Gastrocnemius medialis (tissue), 4 donors: Measurements from ENCODE around the gene MARCHF2. TPM values are rescaled to one million over a fixed set of nuclear protein-coding genes. Genes with fewer than 3 reads are reported as not detected.
A peak's percentile ranks its signal among the peaks of the same experiment; 100 is the strongest.
"Not testable (repeated sequence)": the region's sequence is repeated elsewhere in the genome, so short reads cannot be mapped to it uniquely, and the experiment has no call there.

ENCODE experiments used
- ATAC-seq, 2 donors: fragments of 150-250 bp; one replicate each; pipeline ENCODE4 v1.9.1; 2016
- DNase-seq, 2 donors: peaks; one replicate each; pipeline ENCODE4 v3.0.0-alpha.2; 2019
- H3K27ac ChIP-seq, 4 donors: fragments of 200-600 bp; sonication (generic); 1 replicate in 1 of 4; 2 replicates in 3 of 4; pipeline ENCODE4 v1.5.1; 2016 to 2018; ENCODE audit warnings: mild to moderate bottlenecking in 2 of 4, moderate library complexity in 1 of 4
- H3K27me3 ChIP-seq, 3 donors: fragments of 200-600 bp; sonication (generic) in 2 of 3; 1 replicate in 1 of 3; 2 replicates in 2 of 3; pipeline versions ENCODE4 v1.5.1 to v1.6.0; 2016 to 2019; ENCODE audit warnings: mild to moderate bottlenecking in 1 of 3, moderate library complexity in 1 of 3
- H3K36me3 ChIP-seq, 2 donors: fragments of 200-600 bp; sonication (generic) in 1 of 2; one replicate each; pipeline ENCODE4 v1.5.1; 2017 to 2018
- H3K4me1 ChIP-seq, 2 donors: fragments of 200-600 bp; sonication (generic) in 1 of 2; one replicate each; pipeline ENCODE4 v1.5.1; 2016 to 2017; ENCODE audit warnings: mild to moderate bottlenecking in 2 of 2
- H3K4me3 ChIP-seq, 4 donors: fragments of 200-600 bp; sonication (generic) in 3 of 4; 1 replicate in 1 of 4; 2 replicates in 3 of 4; pipeline ENCODE4 v1.5.1; 2016 to 2019; ENCODE audit warnings: mild to moderate bottlenecking in 2 of 4
- H3K9me3 ChIP-seq, 3 donors: fragments of 200-600 bp; sonication (generic) in 2 of 3; 1 replicate in 1 of 3; 2 replicates in 2 of 3; pipeline ENCODE4 v1.5.1; 2016 to 2019
- POLR2A ChIP-seq, 2 donors: fragments of 450-650 bp; IDR thresholded peaks; one replicate each; pipeline ENCODE4 v1.6.1; 2017; ENCODE audit warnings: antibody characterized with exemption in 2 of 2, mild to moderate bottlenecking in 2 of 2, moderate library complexity in 2 of 2
- in situ Hi-C, 4 donors: fragments of 200-750 bp; cut with MboI; loops; one replicate each; pipeline versions ENCODE4 v1.15.0 to v1.8.0; 2017; ENCODE audit warnings: low sequenced_read_pairs in 4 of 4
- intact Hi-C: fragments of 100-400 bp; cut with DNase I; formaldehyde crosslinking; loops from one replicate; pipeline ENCODE4 v1.15.1; 2023; ENCODE audit warnings: low total_unique reads
- total RNA-seq, 4 donors: library from RNA; depleted of rRNA; stranded (reverse); fragments of >200 nt; gene quantifications; one replicate each; pipeline versions ENCODE4 v1.1.0 to v1.2.3, GENCODE V29; 2016
- TF ChIP-seq, protein P1 (sequence below), 5 experiments: fragments of 450-650 bp in 3 of 5; fragments of 200-600 bp in 2 of 5; sonication (generic) in 2 of 5; IDR thresholded peaks in 4 of 5; conservative IDR thresholded peaks in 1 of 5; 1 replicate in 4 of 5; 2 replicates in 1 of 5; pipeline ENCODE4 v1.5.1; 2016 to 2019; ENCODE audit warnings: antibody characterized with exemption in 5 of 5, mild to moderate bottlenecking in 3 of 5, moderate library complexity in 3 of 5

Gene MARCHF2
- total RNA-seq, 4 donors from 2014 or later, result 173 to 183 (median 176) TPM

DNA sequence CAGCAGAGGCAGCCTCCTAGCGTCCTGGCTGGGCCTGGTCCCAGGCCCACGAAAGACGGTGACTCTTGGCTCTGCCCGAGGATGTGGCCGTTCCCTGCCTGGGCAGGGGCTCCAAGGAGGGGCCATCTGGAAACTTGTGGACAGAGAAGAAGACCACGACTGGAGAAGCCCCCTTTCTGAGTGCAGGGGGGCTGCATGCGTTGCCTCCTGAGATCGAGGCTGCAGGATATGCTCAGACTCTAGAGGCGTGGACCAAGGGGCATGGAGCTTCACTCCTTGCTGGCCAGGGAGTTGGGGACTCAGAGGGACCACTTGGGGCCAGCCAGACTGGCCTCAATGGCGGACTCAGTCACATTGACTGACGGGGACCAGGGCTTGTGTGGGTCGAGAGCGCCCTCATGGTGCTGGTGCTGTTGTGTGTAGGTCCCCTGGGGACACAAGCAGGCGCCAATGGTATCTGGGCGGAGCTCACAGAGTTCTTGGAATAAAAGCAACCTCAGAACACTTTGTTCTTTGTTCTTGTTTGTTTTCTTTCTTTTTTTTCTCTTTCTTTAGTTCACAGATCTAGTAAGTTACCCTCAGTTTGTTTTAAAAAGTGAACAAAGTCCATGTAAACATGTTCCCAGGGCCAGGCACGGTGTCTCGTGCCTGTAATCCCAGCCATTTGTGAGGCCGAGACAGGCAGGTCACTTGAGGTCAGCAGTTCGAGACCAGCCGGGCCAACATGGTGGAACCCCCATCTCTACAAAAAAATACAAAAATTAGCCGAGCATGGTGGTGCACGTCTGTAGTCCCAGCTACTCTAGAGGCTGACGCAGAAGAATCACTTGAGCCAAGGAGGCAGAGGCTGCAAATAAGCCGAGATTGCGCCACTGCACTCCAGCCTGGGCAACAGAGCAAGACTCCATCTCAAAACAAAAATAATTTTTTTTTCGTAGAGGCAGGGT, 39.0 kb upstream of the MARCHF2 start:
- H3K36me3 ChIP-seq, result peaks cover 0 to 35% of the 10 kb centered on the region in 2 donors
- TF ChIP-seq, protein P1, sequence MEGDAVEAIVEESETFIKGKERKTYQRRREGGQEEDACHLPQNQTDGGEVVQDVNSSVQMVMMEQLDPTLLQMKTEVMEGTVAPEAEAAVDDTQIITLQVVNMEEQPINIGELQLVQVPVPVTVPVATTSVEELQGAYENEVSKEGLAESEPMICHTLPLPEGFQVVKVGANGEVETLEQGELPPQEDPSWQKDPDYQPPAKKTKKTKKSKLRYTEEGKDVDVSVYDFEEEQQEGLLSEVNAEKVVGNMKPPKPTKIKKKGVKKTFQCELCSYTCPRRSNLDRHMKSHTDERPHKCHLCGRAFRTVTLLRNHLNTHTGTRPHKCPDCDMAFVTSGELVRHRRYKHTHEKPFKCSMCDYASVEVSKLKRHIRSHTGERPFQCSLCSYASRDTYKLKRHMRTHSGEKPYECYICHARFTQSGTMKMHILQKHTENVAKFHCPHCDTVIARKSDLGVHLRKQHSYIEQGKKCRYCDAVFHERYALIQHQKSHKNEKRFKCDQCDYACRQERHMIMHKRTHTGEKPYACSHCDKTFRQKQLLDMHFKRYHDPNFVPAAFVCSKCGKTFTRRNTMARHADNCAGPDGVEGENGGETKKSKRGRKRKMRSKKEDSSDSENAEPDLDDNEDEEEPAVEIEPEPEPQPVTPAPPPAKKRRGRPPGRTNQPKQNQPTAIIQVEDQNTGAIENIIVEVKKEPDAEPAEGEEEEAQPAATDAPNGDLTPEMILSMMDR (IDR thresholded peaks at IDR 0.05 in 4 of 5, conservative IDR thresholded peaks at IDR 0.05 in 1 of 5), result no peak
- TF ChIP-seq POLR2A (IDR thresholded peaks at IDR 0.05), result no peak
- H3K4me3 ChIP-seq, result no peak overlapping the region
- H3K27ac ChIP-seq, result peak overlapping the region; percentile 7 to 78 (median 56)
- ATAC-seq (peak; percentile 67 to 85), DNase-seq (peak; percentile 50 to 66)
- H3K27me3 ChIP-seq, result no peaks in the 10 kb centered on the region
- peaks cover 0 to 4% of the 10 kb centered on the region in 2 donors for H3K4me1 ChIP-seq
- in situ Hi-C loops, result no loop called here
- intact Hi-C loops, result no loop called here
- no peaks in the 10 kb centered on the region for H3K9me3 ChIP-seq

DNA sequence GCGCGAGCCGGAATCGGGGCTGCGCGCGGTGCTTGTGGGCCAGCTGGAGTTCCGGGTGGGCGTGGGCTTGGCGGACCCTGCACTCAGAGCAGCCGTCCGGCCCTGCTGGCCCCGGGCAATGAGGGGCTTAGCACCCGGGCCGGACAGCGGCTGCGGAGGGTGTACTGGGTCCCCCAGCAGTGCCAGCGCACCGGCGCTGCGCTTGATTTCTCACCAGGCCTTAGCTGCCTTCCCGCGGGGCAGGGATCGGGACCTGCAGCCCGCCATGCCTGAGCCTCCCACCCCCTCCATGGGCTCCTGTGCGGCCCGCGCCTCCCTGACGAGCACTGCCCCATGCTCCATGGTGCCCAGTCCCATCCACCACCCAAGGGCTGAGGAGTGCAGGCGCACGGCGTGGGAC, 37.3 kb upstream of the MARCHF2 start:
- H3K27me3 ChIP-seq, intact Hi-C loops, ATAC-seq, H3K4me1 ChIP-seq, H3K9me3 ChIP-seq, H3K27ac ChIP-seq, DNase-seq, in situ Hi-C loops, H3K4me3 ChIP-seq: not testable (repeated sequence)
- H3K36me3 ChIP-seq, result peaks cover 0 to 27% of the 10 kb centered on the region in 2 donors

DNA sequence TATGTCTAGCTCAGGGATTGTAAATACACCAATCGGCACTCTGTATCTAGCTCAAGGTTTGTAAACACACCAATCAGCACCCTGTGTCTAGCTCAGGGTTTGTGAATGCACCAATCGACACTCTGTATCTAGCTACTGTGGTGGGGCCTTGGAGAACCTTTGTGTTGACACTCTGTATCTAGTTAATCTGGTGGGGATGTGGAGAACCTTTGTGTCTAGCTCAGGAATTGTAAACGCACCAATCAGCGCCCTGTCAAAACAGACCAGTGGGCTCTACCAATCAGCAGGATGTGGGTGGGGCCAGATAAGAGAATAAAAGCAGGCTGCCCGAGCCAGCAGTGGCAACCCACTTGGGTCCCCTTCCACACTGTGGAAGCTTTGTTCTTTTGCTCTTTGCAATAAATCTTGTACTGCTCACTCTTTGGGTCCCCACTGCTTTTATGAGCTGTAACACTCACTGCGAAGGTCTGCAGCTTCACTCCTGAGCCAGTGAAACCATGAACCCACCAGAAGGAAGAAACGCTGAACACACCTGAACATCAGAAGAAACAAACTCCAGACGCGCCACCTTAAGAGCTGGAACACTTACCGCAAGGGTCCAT, 36.6 kb upstream of the MARCHF2 start:
- intact Hi-C loops, H3K4me3 ChIP-seq, H3K27me3 ChIP-seq, H3K4me1 ChIP-seq, DNase-seq, H3K9me3 ChIP-seq, in situ Hi-C loops, ATAC-seq, H3K27ac ChIP-seq: not testable (repeated sequence)
- peaks cover 0 to 25% of the 10 kb centered on the region in 2 donors for H3K36me3 ChIP-seq

DNA sequence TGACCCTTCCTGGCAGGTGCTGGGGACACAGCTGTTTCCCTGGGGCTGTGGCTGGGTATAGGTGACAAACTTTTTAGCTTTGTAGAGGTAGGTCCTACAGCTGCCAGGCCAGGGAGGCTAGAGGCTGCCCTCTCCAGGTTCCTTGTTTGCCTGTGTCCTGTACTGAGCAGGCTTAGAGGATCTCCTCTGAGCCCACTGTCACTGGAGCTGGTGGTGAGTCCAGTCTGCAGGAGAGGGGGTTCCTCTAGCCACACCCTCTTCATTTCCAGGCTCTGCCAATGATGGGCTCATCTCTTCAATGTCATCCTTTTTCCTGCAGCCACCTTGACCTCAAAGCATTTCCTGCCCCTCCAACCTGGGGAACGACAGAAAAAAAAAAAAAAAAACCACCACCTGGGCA, 35.5 kb upstream of the MARCHF2 start:
- ATAC-seq (no peak), DNase-seq (no peak)
- in situ Hi-C loops, result no loop called here
- H3K9me3 ChIP-seq, result no peaks in the 10 kb centered on the region
- intact Hi-C loops, result no loop called here
- peaks cover 7% of the 10 kb centered on the region in 2 donors for H3K4me1 ChIP-seq
- no peak overlapping the region for H3K4me3 ChIP-seq
- no peaks in the 10 kb centered on the region for H3K27me3 ChIP-seq
- H3K36me3 ChIP-seq, result peaks cover 0 to 20% of the 10 kb centered on the region in 2 donors
- no peak overlapping the region for H3K27ac ChIP-seq
- TF ChIP-seq, protein P1 (IDR thresholded peaks at IDR 0.05 in 4 of 5, conservative IDR thresholded peaks at IDR 0.05 in 1 of 5), result no peak
- TF ChIP-seq POLR2A (IDR thresholded peaks at IDR 0.05), result no peak

DNA sequence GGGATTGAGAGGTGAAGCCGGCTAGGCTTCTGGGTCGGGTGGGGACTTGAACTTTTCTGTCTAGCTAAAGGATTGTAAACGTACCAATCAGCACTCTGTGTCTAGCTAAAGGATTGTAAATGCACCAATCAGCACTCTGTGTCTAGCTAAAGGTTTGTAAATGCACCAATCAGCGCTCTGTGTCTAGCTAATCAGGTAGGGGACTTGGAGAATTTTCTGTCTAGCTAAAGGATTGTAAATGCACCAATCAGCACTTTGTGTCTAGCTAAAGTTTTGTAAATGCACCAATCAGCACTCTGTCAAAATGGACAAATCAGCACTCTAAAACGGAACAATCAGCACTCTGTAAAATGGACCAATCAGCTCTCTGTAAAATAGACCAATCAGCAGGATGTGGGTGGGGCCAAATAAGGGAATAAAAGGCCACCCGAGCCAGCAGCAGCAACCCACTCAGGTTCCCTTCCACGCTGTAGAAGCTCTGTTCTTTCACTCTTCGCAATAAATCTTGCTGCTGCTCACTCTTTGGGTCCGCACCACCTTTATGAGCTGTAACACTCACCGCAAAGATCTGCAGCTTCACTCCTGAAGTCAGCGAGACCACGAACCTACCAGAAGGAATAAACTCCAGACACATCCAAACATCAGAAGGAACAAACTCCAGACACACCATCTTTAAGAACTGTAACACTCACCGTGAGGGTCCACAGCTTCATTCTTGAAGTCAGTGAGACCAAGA, 33.8 kb upstream of the MARCHF2 start:
- in situ Hi-C loops, H3K36me3 ChIP-seq, DNase-seq, ATAC-seq, intact Hi-C loops, H3K27ac ChIP-seq, H3K27me3 ChIP-seq, H3K4me3 ChIP-seq, H3K4me1 ChIP-seq, H3K9me3 ChIP-seq: not testable (repeated sequence)

DNA sequence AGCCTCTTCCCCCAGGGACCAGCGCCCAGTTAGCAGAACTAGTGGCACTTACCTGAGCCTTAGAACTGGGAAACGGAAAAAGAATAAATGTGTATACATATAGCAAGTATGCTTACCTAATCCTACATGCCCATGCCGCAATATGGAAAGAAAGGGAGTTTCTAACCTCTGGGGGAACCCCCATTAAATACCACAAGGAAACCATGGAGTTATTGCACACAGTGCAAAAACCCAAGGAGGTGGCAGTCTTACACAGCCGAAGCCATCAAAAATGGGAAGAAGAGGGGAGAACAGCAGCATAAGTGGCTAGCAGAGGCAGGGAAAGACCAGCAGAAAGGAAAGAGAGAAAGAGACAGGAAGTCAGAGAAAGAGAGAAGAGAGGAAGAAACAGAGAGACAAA, 28.5 kb upstream of the MARCHF2 start:
- H3K9me3 ChIP-seq, H3K4me3 ChIP-seq, ATAC-seq, H3K27ac ChIP-seq, DNase-seq, H3K36me3 ChIP-seq, intact Hi-C loops, in situ Hi-C loops, H3K27me3 ChIP-seq: not testable (repeated sequence)
- peaks cover 11 to 20% of the 10 kb centered on the region in 2 donors for H3K4me1 ChIP-seq

DNA sequence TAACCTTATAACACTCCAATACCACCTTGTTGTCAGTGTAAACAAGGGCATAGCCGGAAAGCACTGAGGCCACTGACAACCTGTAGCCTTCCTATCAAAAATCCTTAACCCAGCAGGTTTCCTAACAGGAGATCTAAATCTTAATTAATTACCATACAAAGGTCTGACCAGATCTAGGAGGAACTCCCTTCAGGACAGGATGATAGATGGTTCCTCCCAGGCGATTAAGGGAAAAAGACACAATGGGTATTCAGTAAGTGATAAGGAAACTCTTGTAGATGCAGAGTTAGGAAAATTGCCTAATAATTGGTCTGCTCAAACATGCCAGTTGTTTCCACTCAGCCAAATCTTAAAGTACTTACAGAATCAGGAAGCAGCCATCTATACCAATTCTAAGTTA, 28.0 kb upstream of the MARCHF2 start:
- intact Hi-C loops, result not testable (repeated sequence)
- H3K4me1 ChIP-seq, result peaks cover 11 to 21% of the 10 kb centered on the region in 2 donors

DNA sequence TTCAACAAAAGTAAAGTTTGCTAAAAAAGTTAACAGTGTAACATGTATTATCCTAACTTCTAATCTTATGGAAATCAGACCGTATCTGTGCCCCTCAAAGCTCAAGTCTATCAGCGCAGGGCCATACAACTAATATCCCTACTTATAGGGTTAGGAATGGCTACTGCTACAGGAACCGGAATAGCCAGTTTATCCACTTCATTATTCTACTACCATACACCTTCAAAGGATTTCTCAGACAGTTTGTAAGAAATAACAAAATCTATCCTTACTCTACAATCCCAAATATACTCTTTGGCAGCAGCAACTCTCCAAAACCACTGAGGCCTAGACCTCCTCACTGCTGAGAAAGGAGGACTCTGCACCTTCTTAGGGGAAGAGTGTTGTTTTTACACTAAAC, 27.5 kb upstream of the MARCHF2 start:
- in situ Hi-C loops, H3K36me3 ChIP-seq, ATAC-seq, H3K27ac ChIP-seq, H3K9me3 ChIP-seq, H3K27me3 ChIP-seq, H3K4me3 ChIP-seq, DNase-seq, intact Hi-C loops: not testable (repeated sequence)
- peaks cover 11 to 21% of the 10 kb centered on the region in 2 donors for H3K4me1 ChIP-seq

More for the DNA sequence above, 28.0 kb upstream of the MARCHF2 start:
- H3K4me3 ChIP-seq, DNase-seq, in situ Hi-C loops, H3K27me3 ChIP-seq, H3K36me3 ChIP-seq, H3K27ac ChIP-seq, ATAC-seq, H3K9me3 ChIP-seq: not testable (repeated sequence)

DNA sequence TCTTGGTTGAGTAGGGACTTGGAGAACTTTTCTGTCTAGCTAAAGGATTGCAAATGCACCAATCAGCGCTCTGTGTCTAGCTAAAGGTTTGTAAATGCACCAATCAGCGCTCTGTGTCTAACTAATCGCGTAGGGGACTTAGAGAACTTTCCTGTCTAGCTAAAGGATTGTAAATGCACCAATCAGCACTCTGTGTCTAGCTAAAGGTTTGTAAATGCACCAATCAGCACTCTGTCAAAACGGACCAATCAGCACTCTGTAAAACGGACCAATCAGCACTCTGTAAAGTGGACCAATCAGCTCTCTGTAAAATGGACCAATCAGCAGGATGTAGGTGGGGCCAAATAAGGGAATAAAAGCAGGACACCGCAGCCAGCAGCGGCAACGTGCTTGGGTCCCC, 26.7 kb upstream of the MARCHF2 start:
- intact Hi-C loops, in situ Hi-C loops, H3K9me3 ChIP-seq, ATAC-seq, H3K27me3 ChIP-seq, H3K36me3 ChIP-seq, H3K4me3 ChIP-seq, DNase-seq, H3K27ac ChIP-seq: not testable (repeated sequence)
- H3K4me1 ChIP-seq, result peaks cover 18 to 26% of the 10 kb centered on the region in 2 donors
